Measurements from ENCODE around the gene RBM17.

DNA sequence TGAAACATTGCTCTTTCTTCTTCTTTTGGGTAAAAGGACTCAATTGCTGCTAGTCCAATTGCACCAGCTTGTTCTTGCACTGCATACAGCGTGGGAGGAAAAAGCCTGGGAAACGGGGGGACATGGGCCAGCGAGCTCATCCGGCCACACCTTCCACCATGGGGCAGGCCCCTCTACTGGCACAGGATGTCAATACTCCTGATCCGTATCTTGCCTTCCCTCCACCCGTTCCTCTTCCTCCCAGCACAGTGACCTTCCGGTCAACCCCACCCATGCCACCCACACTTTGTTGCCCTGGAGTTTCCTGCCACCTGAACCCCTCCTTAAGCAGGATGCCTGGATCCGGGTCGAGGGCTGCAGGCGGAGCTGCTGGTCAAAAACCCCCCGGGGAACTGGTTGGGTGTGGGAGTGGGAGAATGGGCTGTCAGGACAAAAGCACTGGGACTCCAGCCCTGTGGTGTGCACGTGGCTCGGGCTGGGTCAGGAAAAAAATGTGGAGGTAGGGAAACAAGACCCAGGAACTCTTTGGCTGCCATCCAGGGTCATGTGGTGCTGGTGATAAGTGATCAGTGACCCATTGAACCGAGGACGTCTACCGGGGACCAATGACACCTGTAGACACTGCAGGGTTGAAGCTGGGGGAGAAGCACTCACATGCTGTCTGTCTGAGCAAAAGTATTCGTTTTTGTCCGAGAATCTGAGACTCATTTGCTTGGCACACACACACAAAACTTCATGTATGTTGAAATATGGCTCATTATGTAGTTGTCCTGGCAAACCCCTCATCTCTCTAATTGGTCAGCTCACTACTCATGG, 34.8 kb upstream of the RBM17 start:
- TF ChIP-seq POLR2A (IDR thresholded peaks at IDR 0.05; ENCODE audit: low read depth, low read length), result no peak
- no peak for TF ChIP-seq TAF1 (IDR thresholded peaks at IDR 0.05; ENCODE audit: borderline replicate concordance, low read depth, low read length)
- no peak for TF ChIP-seq POLR2AphosphoS5 (IDR thresholded peaks at IDR 0.05; ENCODE audit: low read depth, low read length)

Data from GM12892 (cell line).